GM19395 (cell line): ENCODE data around the gene MAP7.
"Not testable (repeated sequence)": the region's sequence is repeated elsewhere in the genome, so short reads cannot be mapped to it uniquely, and the experiment has no call there.

Experiments used
- ATAC-seq: cut with Tn5 transposase; IDR thresholded peaks from one replicate; pipeline ENCODE4 v1.9.1; 2021; ENCODE audit warnings: mild to moderate bottlenecking, moderate library complexity; ENCODE audit not compliant: unreplicated experiment

Gene MAP7

DNA sequence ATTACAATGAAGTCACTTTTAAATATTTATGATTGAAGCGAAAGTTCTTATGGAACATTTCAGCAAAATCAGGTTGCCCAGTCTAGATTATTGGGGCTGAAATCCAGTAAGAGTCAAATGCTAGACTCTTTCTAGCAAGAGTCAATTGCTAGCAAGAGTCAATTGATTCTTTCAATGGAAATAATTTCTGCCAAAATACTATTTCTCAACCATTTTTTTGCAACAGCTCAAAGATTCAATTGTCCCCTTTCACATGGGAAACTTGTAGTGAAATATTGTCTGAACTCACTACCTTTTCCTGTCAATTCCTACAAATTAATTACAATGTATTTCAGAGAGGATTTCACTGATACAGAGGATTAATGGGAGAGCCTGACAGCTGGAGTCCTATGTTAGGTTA is 78.3 kb downstream of the MAP7 start:
- ATAC-seq: no peak

DNA sequence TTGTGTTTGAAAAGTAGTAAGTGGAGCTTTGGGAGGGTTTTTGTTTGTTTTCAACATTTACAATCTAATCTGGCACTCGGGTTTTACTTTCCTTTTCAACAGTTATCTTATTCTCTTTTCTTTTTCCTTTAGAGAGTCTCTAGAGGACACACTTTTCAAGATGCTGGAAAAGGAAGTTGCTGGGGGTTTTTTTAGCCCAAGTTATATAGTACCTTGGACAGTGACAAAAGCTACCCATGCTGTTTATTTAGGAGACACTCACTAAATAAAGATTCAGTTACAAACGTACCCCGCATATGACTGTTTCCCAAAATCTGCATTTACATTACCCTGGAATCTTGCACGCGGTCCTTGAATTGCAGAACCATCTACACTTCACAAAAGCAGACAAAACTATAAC is 78.8 kb downstream of the MAP7 start:
- no peak for ATAC-seq

DNA sequence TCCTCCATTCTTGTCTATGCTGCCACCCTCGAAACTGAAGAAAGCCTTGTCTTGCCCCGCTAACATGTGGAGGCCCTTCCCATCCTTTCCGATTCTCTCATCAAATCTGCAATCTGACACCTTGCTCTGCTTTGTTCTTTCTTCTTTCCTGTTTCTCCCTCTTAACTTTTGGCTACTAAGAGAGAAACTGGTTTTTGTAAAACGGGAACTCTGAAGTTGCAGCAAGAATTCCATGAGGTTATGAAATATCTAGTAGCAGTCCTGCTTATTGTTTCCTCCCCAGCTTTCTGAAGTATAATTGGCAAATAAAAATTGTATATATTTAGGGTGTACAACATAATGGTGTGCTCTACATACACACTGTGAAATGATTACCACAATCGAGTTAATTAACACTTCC is 80.2 kb downstream of the MAP7 start:
- no peak for ATAC-seq

DNA sequence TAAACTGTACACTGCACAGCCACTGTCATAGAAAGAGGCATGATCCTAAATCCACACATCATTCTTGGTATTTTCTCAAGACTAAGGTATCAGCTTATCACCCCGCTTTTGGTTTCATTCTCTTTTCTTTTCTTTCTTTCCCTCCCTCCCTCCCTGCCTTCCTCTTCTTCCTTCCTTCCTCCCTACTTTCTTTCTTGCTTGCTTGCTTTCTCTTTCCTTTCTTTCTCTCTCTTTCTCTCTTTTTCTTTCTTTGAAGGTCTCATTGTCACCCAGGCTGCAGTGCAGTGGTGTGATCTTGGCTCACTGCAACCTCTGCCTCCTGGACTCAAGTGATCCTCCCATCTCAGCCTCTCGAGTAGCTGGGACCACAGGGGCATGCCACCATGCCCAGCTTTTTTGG is 81.1 kb downstream of the MAP7 start:
- ATAC-seq: no peak

DNA sequence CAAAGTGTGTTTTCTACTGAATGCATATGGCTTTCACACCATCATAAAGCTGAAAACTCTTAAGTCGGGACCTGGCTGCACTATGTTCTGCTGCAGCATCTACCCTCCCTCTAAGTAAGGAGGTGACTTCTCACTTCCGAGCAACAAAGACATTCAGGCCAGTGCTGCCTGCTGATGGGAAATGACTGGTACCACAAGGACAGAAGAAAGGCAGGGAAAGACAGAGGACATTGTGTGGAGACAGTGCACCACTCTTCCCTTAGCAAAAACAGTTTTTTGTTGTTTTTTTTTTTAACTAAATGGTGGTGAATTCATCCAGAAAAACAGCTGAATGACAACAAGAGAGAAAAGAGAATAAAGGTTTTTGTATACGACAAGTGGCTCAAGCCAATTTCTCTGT is 81.5 kb downstream of the MAP7 start:
- no peak for ATAC-seq

DNA sequence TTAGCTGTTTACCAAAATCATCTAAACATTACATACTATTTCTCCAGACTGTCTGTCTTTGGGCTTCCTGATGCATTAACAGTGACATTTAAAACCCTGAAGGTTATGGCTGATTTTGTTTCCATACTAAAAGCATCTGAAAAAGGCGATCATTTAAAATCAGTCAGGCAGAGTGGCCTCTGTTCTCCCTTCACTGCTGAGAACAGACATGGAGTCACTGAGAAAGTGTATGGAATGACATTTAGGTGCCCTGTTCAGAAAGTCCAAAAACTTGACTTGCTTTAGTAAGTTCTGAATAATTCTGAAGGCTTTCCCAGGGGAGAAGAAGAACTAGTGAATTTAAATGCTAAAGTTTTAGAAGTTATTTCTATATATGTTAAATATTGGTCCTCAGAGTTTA is 83.0 kb downstream of the MAP7 start:
- ATAC-seq: no peak

DNA sequence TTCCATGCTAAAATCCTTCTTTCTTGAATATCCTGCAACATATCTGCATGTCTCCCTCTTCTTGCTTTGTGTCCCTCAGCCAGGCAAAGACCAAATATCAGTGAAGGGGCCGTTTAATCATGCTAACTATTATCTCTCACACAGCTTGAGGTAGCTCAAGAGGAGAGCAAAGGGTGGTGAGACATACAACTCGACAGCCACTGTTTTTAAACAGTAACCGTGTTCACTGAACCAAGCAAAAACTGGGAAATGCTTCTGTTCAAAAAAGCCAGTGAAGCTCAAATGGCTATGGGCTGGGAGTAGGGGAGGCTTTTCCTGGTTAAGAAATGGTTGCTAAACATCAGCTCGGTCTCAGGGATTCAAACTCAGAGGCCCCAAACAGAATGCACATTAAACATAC is 83.4 kb downstream of the MAP7 start:
- ATAC-seq: no peak

DNA sequence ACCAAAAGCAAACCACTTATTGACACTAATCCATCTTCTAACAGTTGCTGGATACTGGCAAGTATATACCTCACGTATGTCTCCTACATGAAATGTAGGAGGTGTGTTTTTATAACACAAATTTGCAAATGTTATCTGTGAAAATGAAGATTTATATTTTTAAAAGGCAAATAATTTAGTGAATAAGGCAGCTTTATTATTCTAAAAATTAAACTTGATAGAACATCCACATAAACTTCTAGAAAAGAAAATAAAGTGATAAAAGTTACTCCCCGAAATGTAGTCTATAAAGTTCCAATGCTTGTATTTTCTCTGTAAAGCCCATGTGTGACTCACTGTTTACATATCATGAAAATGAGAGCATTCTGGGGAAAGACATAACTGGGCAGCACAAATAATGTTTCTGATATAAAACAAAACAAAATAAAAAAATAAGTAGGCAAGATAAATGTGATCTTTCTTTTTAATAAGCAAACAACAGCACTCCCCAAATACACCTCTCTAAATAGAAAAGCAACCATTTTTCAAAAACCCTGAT is 84.4 kb downstream of the MAP7 start:
- ATAC-seq: no peak

DNA sequence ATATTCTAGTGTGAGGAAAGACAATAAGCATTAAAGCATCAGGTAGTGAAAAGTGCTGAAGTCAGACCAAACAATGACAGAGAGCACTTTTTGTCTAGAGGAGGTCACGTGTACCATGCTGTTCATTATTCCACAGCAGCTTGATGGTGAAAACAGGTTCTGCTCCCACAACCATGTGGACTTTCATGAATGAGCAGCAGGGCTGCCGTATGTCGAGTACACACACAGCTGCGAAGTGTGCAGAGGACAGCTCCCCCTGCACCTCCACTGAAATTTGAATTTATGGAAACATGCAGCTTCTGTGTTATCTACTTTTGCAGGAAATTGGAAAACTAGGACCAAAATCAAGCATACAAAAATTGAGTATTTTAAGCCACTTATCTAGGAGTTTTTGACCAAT is 85.3 kb downstream of the MAP7 start:
- no peak for ATAC-seq

DNA sequence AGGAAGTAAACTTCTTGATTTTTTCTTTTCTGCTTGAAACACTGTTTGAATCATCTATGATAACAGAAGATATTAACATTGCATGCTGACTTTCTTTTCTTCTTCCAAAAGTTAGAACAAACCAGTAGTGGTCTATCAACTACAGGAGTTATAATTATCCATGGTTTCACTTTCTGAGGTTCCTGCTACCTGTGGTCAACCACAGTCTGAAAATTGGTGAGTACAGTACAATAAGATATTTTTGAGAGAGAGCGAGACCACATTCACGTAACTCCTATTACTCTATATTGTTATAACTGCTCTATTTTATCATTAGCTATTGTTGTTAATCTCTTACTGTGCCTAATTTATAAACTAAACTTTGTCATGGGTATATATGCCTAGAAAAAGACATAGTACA is 86.1 kb downstream of the MAP7 start:
- ATAC-seq: no peak

DNA sequence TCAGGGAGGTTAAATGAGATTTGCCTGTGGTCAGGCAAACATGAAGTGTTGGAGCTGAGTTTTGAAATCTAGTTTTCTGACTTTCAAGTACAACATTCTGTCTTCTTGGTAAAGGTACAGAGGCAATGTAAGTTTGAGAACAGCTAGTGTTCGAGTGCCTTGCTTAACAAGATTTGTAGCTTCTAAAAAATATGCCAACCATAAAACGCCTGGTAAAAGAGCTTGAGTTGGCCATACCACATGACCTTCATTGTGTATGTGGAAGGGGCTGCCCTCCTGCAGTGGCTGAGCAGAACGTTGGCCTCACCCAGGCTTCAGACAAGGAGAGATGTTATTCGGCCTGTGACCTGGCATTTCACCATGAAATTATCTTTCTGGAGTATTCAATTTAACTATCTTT is 86.5 kb downstream of the MAP7 start:
- no peak for ATAC-seq

DNA sequence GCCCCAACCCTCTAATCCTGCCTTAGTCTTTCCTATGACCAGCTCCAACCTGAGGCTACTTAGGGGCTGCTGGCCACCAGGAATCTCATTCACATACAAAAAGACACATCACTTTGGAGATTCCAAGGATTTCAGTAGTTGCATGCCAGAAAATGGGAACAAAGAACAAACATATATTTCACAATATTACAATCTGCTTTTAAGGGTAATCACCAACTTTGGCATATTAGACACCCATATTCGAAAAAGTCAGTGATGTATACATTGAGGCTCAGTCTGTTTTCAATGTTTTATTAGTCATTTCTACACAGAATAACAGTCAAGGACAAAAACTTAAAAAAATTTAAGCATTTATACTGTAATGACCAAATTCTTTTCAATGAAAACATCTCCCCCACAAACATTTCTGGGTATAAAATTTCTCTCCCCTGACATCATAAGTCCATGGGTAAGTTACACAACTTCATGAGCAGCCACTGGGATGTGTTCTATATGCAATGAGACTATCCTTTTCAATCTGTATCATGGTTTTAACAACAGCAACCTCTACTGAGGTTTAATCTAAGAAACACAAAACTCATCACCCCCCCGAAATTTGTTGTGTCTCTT is 103.5 kb downstream of the MAP7 start:
- no peak for ATAC-seq

DNA sequence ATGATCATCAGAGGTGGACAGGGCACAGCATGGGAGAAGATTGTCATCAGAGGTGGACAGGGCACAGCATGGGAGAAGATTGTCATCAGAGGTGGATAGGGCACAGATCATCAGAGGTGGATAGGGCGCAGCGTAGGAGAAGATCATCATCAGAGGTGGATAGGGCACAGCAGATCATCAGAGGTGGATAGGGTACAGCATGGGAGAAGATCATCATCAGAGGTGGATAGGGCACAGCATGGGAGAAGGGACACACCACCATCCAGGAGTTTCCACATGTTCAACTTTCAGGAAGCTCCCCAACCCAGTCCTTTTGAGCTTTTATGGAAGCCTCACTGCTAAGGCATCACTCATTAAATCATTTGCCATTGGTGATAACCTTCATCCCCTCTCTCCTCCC is 104.1 kb downstream of the MAP7 start:
- ATAC-seq: no peak

DNA sequence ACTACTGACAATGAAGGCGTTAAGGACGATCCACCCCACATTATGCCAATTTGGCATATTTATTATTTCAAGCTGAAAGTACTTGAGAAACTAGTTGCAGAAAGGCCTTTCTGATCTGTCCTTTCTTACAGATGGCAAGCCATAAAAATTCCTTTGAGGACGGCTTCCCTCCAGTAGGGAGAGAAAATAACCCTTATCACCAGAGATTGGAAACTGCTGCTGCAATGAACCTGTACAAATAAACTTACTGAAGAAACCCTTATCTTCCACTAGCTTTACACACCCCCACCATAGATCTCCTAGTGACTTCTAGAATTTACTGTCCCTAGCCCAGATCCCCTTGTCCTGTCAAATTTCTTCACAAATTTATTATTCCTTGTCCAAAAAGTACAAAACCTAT is 105.2 kb downstream of the MAP7 start:
- ATAC-seq: no peak

DNA sequence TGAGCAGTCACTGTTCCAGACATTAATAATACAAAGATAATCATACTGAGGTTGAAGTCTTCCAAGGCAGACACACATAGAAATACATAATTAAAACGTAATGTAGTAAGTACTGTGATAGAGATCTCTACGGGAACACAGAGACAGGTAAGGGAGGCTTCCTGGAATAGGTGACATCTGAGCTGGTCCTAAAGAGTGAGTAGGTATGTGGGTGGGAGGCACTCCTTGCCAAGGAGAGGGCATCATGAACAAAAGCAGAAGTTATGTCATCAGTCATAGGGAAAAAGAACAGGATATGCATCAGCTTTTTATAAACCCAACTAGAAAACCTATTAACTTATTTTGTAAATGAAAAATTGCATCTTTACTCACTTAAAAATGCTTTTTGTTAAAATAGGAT is 110.0 kb downstream of the MAP7 start:
- no peak for ATAC-seq

DNA sequence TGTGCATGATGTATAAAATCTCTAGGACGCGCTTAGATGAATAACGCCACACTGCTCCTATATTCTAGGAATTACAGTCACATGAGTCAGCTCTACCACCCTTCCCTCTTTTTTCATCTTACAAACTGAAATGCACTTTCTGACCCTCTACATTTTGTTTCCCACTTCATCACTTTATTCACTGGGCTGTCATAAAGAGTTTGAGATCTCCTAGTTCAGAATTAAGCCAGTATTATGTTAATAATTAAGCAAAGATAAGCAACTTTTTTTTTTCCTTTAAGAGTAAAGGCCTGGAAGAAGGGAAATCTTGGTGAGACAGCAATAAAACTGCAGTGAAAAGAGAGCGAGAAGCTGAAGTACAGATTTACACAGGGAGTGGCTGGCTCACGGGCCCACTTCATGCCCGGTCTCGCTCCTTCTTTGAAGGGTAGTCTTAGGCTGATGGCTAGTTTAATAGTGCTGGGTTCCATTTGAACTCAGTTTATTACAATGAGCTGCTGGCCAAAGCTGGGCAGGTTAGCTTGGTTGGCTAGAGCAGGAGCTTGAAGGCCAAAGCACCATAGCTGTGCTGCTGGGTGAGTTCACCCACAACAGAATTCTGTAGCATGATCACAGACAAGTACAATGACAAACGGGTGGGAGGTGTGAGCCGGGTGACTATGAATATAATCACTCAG is 110.6 kb downstream of the MAP7 start:
- no peak for ATAC-seq

DNA sequence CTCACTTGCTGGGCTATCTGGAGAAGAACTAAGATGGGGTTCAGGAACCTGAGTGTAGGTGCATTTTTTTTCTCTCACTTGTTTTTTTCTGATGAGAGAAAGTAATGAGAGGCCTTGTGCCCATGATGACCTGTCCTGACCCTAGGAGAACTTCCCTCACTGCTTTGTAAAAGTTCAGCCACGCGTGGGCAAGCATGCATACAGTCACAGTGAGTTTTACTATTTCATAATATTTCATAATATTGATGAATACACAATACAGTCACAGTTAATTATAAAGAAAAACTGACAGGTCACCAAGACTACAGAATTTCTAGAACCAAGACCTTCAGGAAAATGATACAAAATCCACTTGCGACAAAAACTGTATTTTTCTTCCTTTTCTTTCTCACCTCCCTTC is 111.8 kb downstream of the MAP7 start:
- ATAC-seq: no peak

DNA sequence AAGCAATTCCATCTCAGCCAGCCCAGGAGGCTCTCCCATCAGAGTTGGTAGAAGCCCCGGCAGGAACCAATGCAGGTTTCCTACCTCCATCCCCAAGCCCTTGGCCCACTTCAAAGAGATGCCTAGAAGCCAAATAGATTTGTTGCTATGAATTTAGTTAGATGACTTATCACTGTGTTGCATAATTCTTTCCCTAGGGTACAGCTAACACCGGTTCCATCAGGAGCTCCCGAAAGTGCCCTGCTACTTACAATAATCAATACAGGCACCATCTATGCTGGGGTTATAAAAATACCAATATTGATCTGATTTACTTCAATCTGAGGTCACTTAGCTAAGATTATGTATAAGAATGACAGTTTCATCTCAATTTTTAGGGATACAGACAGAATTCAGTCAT is 113.0 kb downstream of the MAP7 start:
- ATAC-seq: no peak

DNA sequence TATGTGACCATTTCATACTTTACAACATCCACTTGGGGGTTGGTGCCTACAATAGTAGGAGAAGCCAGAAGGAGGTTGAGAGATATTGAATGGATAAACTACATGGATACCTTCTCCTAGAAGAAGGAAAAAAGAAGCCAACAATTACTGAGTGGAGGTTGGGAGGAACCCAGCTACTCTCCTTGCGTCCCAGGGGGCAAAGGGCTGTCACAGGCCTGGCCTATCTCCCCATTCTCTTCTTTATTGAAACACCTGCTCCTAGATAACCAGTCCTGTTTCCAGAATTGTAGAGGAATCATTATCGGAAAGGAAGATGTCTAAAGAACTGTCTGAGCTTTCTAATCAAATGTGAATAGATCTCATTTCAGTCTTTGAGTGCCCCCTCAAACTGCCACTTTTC is 115.1 kb downstream of the MAP7 start:
- ATAC-seq: no peak

DNA sequence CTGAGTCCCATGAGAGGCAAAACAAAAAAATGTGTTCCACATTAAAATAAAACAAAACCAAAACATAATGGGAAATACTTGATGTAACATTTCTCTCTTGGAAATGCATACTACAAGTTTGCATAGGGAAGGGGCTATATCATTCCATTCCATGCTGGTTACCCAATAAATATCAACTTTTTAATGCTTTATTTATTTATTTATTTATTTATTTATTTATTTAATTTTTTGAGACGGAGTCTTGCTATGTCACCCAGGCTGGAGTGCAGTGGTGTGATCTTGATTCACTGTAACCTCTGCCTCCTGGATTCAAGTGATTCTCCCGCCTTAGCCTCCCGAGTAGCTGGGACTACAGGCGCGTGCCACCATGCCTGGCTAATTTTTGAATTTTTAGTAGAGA is 118.9 kb downstream of the MAP7 start:
- ATAC-seq: not testable (repeated sequence)

DNA sequence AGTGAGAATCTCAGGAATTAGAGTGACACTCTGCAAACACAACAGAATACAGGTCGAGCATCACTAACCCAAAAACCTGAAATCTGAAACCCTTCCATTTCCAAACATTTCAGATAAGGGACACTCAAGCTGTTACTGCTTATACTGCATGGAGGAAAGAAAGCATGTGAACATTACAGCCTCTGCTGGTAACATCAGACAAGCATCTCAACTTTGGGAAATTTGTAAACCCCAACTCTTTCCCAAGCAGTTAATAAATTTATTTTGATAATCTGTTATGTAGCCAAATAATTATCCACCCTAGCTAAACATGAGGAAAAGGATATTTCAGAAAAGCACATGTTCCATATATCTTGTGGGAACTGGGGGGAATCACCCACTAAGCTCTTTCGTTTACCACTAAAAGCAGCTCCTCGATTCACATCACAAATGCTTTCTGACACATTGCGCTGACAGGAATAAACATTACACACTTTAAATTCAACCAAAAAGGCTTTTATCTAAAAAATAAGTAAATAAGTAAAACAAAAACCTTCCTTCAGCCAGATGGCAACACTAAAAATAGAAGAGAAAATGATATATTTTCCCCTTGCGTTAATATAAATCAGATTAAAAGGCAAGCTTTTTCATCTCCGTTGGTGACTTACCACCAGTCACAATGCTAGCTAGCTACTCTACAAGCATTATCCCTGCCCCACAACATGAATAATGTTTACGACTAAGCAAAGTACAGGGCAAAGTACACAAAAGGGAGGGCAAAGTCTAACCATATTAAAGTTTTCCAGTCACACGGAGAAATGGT is 120.8 kb downstream of the MAP7 start:
- ATAC-seq: no peak

DNA sequence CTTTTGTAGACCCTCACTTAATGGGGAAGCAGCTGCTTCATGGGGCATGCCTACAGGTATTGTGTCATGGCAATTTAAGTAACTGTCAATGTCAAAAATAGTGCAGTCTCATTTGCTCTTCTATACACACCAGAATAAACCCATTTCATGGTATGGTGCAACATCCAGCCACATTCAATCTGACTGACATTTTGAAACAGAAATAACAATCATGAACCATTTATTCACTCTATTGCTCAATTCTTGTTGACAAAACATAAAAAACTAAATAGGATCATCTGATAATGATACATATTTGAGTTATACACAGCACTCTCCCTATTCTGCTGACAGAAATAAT is 122.9 kb downstream of the MAP7 start:
- ATAC-seq: no peak
